DMS53 (cell line): ENCODE measurements around the gene KRTCAP2.
"Not testable (repeated sequence)": the region's sequence is repeated elsewhere in the genome, so short reads cannot be mapped to it uniquely, and the experiment has no call there.

Experiments
- DNase-seq: peaks from one replicate; lab custom pipeline; 2025; lab: John Stamatoyannopoulos, UW

The KRTCAP2 gene

DNA sequence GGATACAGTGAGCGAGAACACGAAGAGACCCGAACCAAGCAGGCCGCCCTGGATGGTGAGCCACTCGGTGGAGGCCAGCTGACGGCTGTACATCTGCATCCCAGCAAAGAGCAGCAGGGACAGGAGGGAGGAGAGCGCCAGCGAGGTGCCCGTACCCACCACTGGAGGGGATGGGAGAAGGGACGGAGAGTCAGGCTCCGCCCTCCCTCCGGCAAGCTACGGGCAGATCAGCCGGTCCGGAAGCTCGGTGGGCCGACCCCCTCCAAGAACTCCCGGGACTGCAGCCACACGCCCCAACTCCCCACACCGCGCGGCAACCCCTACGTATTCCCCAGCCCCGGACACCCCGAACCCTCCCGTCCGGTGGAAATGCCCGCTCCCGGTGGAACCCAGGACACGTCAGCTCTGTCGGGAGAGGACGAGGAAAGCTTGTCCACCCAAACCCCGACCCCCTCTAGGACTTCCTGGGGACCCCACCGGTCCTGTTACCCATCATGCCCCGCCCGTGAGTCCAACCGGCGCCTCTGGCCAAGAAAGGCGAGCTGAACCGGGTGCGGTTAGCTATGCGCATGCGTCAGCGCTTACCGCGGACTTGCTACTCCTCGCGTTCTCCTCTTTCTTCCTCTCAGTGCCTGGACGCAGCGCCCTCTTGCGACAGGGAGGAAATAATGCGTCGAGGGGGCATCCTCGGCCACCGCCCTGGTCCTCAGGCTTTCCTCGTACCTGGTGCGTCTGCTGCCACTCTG, at the start of gene KRTCAP2:
TSS of gene KRTCAP2 (minus strand) at position 573 of the 746 bp plus-strand sequence. CDS start at position 493, 80 bp downstream.
- peak; percentile 98 for DNase-seq

DNA sequence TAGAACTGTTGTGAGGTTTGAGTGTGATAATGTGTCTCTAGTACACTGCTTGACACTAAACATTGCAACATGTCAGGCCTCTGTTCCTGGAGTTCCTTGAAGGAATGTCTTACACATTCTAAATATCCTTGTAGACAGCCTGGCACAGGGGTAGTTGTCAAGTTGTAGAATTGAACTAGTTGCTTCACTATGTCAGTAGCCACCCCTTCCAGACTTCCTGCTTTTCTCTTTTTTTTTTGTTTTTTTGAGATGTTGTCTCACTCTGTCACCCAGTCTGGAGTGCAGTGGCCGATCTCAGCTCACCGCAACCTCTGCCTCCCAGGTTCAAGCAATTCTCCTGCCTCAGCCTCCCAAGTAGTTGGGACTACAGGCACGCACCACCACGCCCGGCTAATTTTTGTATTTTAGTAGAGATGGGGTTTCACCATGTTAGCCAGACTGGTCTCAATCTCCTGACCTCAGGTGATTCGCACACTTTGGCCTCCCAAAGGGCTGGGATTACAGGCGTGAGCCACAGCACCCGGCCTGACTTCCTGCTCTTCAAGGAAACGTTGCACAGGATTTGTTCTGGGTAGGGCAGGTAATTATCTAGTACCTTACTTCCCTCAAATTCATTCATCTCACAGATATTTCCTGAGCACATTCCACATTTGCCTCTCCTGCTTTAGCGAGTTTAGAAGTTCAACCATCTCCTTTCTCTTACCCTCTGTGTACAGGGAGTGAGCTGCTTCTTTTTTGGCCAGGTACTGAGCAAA, 47.3 kb upstream of the KRTCAP2 start:
- not testable (repeated sequence) for DNase-seq

DNA sequence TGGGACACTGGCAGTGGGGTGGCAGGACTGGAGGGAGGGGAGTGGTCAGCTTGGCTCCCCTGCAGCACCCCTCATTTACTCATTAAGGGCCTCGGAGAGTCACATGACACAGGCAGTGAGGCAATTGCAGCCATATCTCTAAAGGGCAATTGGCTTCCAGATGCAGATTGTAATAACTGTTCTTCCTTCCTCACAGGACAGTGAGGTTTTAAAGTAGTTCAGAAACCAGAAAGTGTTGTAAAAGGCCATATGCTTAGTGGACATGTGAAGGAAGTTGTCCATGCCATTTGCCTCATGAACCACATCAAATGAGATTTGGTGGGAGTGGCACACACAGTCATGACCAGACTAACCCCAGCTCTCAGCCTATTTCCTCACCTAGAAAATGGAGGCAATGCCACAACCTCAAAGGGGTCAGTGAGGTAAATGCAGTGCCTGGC, 46.5 kb upstream of the KRTCAP2 start:
- peak; percentile 78 for DNase-seq

DNA sequence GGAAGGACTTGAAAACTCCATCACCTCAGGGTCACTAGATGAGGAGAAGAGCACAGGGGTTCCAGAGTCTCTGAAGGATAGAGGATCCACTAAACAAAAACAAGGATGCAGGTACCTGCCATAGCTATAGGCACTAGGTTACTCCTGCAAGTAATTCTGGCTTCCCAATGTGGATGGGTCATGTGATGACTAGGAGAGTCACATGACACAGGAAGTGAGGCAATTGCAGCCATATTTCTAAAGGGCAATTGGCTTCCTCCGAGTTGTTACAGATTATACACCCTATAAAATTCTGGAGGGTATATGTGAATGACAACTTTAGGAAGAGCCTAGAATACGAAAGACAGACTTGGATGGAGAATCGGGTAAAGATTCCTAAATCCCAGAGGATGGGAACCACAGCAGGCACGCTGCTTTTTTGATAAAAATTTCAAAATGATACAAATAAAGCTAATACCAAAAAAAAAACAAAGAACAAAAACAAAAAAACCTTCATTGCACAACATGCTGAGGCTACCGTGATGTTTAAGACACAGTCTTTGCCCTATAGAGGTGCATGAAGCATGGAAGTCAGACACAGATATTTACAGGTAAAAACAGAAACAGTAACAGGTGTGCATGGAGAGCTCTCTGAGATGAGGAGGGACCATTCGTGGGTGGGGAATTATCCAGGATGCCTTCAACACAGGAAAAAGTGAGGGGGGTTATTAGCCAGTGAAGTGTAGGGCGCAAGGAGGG, 45.9 kb upstream of the KRTCAP2 start:
- peak; percentile 91 for DNase-seq

DNA sequence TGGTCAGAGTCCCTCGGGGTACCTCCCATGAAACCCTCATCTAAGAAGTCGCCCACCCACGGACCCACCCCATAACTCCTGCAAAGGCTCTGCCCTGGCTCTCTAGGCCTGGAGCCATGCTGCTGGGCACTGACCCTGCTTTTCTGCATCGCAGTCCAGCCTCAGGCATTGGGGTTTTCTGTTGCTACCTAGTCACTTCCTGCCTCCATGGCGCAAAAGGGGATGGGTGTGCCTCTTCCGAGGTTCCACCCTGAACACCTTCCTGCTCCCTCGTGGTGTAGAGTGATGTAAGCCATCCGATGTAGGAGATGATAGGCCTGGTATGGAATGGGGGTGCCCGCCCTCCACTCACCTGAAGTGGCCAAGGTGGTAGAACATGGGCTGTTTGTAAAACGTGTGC, 41.6 kb upstream of the KRTCAP2 start:
- not testable (repeated sequence) for DNase-seq

DNA sequence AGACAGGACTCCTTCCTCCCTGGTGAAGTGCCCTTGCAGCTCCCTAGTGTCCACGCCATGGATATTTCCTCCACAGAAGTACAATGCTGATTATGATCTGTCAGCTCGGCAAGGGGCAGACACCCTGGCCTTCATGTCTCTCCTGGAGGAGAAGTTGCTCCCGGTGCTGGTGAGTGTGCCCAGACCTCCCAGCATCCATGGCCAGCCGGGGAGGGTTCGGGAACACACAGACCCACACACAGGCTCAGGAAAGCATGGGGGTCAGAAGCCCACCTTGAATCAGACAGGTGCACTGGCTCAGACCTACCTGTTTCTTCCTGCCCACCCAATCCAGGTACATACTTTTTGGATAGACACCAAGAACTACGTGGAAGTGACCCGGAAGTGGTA, 38.9 kb upstream of the KRTCAP2 start:
- DNase-seq = not testable (repeated sequence)

DNA sequence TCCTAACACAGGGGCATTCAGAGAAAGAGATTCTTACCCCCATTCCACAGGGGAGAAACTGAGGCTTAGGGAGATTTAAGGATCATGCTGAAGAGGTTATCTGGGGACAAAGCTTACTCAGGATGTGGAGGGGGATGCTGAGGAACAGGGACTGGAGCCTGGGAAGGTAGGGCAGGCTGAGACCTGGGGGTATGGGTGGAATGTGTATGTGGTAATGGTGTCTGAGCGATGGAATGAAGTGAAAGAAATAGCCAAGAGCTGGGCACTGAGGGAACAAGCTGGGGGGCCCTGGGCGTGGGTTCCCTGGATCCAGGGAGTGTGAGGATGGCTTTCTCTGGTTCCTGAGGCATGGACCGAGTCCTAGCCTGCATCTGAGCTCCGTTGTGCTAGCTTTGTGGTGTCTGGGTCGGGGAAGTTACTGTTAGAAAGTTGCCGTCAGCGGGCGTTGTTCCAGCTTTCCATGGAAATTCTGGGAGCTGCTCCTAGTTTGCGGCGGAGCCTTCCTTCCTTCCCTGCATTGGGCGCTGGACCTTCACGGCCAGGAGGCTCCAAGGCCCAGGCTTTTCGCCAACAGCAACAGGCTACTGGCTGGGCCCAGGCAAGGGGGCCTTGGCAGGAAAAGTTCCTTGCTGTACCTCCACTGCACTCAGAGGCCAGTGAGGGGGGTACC, 38.4 kb upstream of the KRTCAP2 start:
- not testable (repeated sequence) for DNase-seq

DNA sequence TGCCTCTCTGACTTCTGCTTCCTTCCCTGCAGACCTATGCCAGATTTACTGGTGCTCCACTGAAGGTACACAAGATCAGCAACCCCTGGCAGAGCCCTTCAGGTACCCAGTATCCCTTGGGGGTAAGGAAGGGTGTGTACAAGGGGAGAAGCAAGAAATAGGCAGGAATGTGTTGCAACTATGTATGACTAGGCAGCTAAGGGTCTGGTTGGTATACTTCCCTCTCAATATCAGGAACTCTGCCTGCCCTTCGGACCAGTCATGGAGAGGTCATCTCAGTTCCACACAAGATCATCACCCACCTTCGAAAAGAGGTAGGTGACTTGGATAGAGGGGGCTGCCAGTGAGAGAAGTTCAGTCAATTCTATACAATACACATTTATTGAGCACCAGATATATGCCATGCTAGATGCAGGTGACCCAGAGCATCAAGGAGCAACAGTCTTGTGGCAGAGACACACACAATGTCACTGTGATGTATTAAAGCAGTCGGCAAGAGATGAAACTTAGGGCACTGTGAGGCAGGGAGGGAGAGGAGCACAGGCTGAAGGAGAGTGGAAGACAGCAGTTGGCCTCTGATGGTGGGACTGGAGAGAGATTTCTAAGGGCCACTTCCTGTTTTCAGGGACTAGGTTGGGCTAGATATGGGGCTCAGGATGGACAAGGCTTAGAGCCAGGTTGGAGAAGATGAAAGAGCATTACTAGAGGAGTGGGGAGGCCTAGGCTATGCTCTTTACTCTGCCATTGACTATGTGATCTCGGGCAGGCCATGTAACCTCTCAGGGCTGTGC, 37.4 kb upstream of the KRTCAP2 start:
- DNase-seq = no peak

DNA sequence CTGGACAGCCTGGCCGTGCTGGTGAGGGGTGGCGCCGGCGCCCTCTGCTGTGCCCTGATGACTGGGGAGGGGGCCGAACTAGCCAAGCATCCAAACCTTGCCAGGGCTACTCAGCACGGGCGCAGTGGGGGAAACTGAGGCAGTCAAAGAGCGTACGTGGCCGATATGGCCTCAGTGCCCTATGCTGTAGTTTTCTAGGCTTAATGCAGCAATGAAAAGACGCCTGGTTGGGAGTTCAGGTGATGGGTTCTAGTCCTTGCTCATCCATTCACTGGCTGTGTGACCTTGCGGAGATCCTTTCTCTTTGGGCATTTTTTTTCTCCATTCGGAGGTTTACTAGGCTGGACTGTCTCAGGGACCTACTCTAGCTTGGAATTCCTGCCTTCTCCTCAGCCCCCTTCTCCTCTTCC, 36.2 kb upstream of the KRTCAP2 start:
- DNase-seq = peak; percentile 50

DNA sequence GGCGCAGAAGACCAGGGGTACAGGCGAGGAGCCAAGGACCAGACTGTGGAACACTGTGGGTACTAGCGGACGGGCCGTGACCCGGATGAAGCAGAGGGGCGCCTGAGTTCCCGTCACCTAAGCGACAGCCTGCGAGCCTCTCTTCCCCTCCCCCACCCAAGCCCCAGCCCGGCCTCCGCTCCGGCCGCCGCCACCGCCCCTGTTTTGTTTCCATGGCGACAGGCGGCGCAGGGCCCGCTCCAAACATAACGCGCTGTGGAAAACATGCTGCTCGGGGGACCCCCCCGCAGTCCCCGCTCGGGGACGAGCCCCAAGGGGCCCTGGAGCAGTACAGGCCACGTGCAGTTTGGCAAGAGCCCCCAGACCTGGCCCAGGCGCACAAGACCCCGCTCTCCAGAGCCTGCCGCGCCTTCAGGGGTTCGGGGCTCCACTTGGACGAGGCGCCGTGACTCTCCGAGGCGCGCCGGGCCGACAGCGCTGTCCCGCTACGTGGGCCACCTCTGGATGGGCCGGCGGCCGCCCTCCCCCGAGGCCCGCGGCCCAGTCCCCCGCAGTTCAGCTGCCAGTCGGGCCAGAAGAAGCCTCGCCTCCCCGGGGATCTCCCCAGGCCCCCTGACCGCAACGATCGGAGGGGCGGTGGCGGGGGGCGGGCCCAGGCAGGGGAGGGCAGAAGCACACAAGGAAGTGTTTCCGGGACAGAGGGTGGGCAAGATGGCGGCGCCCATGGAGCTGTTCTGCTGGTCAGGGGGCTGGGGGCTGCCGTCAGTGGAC, 35.6 kb upstream of the KRTCAP2 start, which contains the start of gene MTX1:
TSS of gene MTX1 (plus strand) at position 155 of the 771 bp plus-strand sequence. CDS start at position 265, 110 bp downstream.
- DNase-seq = peak; percentile 95

DNA sequence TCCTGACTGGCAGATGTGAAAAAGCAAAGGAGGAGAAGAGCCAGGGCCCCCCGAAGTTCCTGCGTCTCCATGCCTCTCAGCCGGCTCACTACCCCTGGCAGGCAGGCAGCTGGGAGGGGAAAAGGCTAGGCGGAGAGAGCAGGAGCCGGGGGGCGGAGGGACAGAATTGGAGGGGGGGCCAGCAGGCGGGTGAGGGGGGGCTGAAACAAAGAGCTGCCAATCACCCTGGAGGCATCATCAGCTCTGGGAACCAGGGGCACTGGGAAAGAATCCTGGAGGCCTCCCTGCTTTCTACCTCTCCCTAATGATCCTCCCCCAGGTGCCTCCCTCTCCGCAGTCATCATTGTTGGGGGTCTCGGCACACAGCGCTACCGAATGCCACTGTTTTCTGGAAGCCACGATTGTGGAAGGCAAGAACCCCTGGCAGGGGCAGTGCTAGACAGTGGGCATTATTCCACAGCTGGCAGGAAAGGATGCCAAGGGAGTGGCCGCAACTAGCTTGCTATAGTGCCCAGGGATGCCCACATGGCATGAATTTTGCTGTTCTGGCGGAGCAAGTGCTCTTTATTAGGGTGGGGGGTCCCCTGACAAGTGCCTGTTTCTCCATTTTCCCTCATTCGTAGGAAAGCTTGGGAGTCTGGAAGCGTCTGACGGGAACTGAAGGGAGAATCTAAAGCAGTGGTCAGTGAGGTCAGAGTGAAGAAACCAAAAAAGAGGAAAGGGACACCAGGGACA, 34.9 kb upstream of the KRTCAP2 start, which contains the start of gene THBS3:
TSS of gene THBS3 (minus strand) at position 92 of the 735 bp plus-strand sequence. CDS start at position 71, 21 bp downstream.
- DNase-seq = peak; percentile 67

DNA sequence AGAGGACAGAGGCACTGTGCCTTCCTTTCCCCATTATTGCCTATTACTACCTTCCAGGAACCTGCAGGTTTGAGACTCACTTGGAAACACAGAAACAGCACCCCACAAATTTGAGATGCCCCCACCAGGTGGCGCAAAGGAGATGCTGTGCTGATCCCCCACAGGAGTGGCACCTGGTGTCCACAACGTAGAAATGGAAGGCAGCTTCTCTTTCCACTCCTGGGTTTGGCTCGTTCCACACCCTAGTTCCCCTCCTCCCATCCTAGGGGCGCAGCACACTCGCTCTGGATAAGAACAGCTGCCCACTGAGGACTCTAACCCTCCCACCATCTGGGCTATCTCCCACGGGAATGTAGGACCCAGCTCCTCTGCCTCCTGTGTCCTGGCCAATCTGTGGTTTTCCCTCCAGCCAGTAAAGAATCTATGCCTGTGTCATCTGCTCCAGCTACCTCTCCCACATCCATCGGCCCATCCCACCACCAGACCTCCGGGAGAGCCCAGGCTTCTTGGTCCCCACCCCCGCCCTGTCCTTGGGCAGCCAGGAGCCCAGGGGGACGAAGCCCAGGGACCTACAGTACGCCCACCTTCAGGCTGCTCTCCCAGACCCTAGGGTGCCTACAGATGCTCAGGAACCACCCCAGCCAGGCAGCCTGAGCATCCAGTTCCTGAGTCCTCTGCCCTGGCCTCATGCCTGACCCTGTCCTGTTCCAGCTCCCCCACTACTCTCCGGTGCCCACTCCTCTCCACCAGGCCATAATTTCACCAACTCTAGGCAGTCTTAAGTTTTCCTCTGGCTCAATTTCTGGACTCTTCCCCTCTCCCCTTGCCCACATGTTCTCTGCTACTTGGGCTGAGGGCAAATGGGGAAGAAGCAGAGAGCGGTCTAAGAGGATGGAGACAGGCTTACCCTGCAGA, 34.0 kb upstream of the KRTCAP2 start:
- peak; percentile 93 for DNase-seq

DNA sequence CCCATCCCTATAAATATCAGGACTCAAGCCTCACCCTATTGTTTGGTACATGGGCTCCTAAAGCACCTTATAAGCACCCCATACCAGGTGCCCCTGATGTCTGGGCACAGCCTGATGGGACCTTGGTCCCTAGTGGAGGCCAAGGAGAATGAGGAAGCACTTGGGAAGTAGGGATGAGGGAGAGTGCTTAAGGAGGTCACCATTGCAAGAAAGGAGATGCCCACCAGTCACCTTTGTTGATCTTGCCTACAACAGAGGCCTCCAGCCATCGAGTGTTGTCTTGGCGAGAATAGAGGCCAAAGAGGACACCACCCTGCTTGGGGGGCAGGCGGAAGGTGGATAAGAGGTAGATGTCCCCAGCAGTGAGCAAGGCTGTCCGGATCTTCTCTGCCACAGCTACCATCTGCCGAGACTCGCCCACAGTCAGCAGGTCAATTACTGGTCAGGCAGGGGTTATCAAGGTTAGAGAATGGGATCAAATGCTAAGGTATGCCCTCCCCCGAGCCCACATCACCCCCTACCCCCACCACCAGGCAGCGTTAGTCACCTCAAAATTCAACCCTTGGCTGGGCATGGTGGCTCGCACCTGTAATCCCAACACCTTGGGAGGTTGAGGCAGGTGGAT, 33.0 kb upstream of the KRTCAP2 start:
- DNase-seq = no peak

DNA sequence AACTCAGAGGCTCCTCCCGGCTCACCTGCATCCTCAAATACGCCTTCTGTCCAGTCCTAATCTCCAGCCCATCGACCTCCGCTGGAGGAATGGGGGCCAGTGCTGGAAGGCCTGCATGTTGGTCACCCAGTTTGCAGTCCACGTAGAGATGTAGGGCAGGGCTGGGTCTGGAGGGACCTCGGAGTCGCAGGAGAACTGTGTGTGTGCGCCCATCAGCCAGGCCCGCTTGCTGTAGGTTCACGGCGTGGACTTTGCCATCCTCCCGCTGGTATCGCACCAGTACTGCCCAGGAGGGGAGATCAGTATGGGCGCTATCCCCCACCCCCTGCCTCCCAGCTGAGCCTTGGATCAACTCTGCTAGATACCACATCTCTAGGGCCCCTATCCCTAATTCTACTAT, 31.9 kb upstream of the KRTCAP2 start:
- DNase-seq = no peak

DNA sequence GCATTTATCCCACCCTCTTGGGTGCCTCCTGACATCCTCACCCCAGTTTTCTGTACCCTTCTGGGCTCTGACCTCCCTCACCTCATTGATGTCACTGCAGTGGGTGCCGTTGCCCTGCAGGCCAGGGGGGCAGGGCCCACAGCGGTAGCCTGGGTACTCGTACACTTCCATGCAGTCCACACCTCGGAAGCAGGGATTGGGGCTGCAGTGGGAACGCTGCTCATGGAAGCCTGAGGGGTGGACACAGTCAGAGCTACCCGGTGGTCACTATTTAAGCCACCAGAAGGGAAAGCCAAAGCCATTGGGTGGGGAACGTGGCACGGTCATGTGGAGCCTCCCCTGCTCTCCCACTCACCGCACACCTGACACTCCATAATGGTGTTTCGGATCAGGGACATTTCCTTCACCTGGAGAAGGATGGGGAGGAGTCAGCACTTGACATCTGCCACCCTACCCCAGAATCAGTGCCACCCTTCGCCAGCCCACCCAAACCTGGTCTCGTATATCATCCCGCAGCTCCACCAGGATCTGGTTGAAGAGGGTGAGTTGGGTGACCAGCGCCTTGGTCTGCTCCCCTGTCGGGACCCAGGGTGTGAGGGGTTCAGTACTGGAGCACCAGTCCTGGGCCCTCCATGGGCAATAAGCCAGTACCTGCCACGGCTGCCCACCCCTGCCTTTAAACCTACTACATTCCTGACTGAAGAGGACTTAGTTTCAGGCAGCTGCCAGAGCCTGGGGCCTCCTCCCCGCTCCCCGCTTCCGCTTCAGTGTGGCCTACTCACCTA, 29.8 kb upstream of the KRTCAP2 start:
- no peak for DNase-seq

DNA sequence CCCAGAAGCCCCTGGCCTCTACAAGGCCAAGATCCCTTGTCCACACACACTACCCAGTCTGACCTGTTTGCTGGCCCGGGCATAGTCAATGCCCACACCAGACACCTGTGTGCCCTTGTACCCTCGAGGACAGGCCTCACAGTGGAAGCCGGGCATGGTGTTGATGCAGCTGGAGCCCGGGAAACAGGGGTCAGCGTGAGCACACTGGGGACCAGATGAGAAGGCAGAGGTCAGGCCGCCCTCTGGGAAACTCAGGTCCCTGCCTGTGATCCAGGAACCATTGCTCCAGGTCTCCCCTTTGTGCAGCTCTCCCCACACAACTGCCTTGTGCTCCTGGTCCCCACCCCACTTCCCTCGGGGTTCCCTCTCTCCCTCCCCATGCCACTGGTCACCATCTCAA, 29.1 kb upstream of the KRTCAP2 start:
- no peak for DNase-seq

DNA sequence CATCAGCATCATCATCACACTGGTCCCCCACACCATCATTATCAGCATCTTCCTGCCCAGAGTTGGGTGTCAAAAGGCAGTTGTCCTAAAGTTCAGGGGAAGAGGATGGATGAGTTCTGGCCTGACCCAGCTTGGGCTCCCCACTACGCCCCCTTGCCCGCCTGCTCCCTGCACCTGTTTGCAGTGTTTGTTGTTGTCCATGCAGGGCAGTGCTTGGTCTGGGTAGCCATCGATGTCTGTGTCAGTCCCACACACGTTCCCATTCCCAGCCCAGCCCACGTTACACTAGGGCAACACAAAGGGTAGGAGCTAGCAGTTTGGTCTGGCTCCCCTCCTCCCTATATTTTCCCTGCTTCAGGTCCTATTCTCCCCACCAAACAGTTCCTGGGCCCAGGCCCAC, 27.8 kb upstream of the KRTCAP2 start:
- DNase-seq = no peak
